ENCODE data around the gene RPL28.

DNA sequence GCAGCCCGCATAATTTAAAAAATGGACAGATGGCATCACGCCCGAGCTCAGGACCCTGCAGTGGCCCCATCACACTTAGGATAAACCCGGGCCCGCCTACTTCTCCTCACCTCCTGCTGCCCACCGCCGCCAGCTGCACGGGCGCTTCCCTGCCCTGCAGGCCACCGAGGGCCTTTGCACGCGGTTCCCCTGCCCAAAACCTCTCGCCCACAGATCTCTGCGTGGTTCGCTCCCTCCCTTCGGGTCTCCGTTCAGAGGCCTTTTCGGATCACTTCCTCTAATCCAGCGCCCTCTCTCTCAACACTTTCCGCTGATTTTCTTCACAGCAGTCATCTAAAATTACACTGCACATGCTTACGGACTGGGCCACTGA is 55.6 kb downstream of the RPL28 start:
- TF ChIP-seq, protein P1, sequence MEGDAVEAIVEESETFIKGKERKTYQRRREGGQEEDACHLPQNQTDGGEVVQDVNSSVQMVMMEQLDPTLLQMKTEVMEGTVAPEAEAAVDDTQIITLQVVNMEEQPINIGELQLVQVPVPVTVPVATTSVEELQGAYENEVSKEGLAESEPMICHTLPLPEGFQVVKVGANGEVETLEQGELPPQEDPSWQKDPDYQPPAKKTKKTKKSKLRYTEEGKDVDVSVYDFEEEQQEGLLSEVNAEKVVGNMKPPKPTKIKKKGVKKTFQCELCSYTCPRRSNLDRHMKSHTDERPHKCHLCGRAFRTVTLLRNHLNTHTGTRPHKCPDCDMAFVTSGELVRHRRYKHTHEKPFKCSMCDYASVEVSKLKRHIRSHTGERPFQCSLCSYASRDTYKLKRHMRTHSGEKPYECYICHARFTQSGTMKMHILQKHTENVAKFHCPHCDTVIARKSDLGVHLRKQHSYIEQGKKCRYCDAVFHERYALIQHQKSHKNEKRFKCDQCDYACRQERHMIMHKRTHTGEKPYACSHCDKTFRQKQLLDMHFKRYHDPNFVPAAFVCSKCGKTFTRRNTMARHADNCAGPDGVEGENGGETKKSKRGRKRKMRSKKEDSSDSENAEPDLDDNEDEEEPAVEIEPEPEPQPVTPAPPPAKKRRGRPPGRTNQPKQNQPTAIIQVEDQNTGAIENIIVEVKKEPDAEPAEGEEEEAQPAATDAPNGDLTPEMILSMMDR (IDR thresholded peaks at IDR 0.05) = no peak
- TF ChIP-seq POLR2A (IDR thresholded peaks at IDR 0.05) = no peak
